ENCODE measurements around the gene TOB1.

The TOB1 gene

GRCh38 chr17:50845240-50846147 lies 20.7 kb downstream of the TOB1 start:
- no peak for DNase-seq (ENCODE audit: low read depth)

- DNase-seq (ENCODE audit: low read depth): no peak
These were observed 21.9 kb downstream of the TOB1 start for GRCh38 chr17:50844117-50844700.

- no peak for DNase-seq (ENCODE audit: low read depth)
These were observed 22.8 kb downstream of the TOB1 start for GRCh38 chr17:50843150-50843905.

- DNase-seq (ENCODE audit: low read depth): no peak
These were observed 23.5 kb downstream of the TOB1 start for GRCh38 chr17:50842506-50843149.

- DNase-seq (ENCODE audit: low read depth): peak; percentile 20
These were observed 24.2 kb downstream of the TOB1 start for GRCh38 chr17:50841949-50842354.

- DNase-seq (ENCODE audit: low read depth): no peak
These were observed 24.7 kb downstream of the TOB1 start for GRCh38 chr17:50841277-50841948.

- no peak for DNase-seq (ENCODE audit: low read depth)
These were observed 25.8 kb downstream of the TOB1 start for GRCh38 chr17:50840311-50840851.

- DNase-seq (ENCODE audit: low read depth): no peak
These were observed 26.4 kb downstream of the TOB1 start for GRCh38 chr17:50839591-50840310.

- no peak for DNase-seq (ENCODE audit: low read depth)
These were observed 27.9 kb downstream of the TOB1 start for GRCh38 chr17:50837980-50838954.

- DNase-seq (ENCODE audit: low read depth): no peak
These were observed 28.7 kb downstream of the TOB1 start for GRCh38 chr17:50837286-50837979.

GRCh38 chr17:50836826-50837225 lies 29.3 kb downstream of the TOB1 start:
- no peak for DNase-seq (ENCODE audit: low read depth)

GRCh38 chr17:50835301-50836234 lies 30.6 kb downstream of the TOB1 start, which contains the start of gene WFIKKN2:
WFIKKN2 (plus strand) TSS chr17:50835586; CDS start chr17:50835938, 352 bp downstream.
- DNase-seq (ENCODE audit: low read depth): no peak

GRCh38 chr17:50834429-50835300 lies 31.5 kb downstream of the TOB1 start:
- DNase-seq (ENCODE audit: low read depth): no peak

GRCh38 chr17:50833510-50834428 lies 32.4 kb downstream of the TOB1 start:
- DNase-seq (ENCODE audit: low read depth): no peak

GRCh38 chr17:50832864-50833381 lies 33.2 kb downstream of the TOB1 start:
- DNase-seq (ENCODE audit: low read depth): no peak

All from stimulated activated CD8-positive, alpha-beta memory T cell treated with anti-CD3 and anti-CD28 coated beads, Interleukin-15, amount 100 ng/mL, for 1 hour (primary cell).